Measurements from ENCODE around the gene TM9SF4.

The TM9SF4 gene

GRCh38 chr20:32109392-32110172 is at the start of gene TM9SF4:
TSS of gene TM9SF4 (plus strand) at chr20:32109714. CDS start at chr20:32109741, 27 bp downstream.
- H3K4me3 ChIP-seq (replicated peaks; ENCODE audit: low read depth, low read length) = peak within 1 kb of the TSS; percentile 99
- no peak for TF ChIP-seq CTCF (IDR thresholded peaks at IDR 0.05; ENCODE audit: low read depth, low read length, missing control alignments)
- DNase-seq (ENCODE audit: extremely low read depth, low read depth) = peak; percentile 90

GRCh38 chr20:32062776-32063170 is 46.7 kb upstream of the TM9SF4 start:
- no peak for DNase-seq (ENCODE audit: extremely low read depth, low read depth)
- H3K4me3 ChIP-seq (replicated peaks; ENCODE audit: low read depth, low read length) = no peak overlapping the region
- no peak for TF ChIP-seq CTCF (IDR thresholded peaks at IDR 0.05; ENCODE audit: low read depth, low read length, missing control alignments)

- DNase-seq (ENCODE audit: extremely low read depth, low read depth) = no peak
Measured at GRCh38 chr20:32063695-32064094, 45.8 kb upstream of the TM9SF4 start.

GRCh38 chr20:32064667-32065066 is 44.8 kb upstream of the TM9SF4 start:
- DNase-seq (ENCODE audit: extremely low read depth, low read depth) = no peak
- no peak overlapping the region for H3K4me3 ChIP-seq (replicated peaks; ENCODE audit: low read depth, low read length)
- no peak for TF ChIP-seq CTCF (IDR thresholded peaks at IDR 0.05; ENCODE audit: low read depth, low read length, missing control alignments)

More at GRCh38 chr20:32063695-32064094, 45.8 kb upstream of the TM9SF4 start:
- no peak for TF ChIP-seq CTCF (IDR thresholded peaks at IDR 0.05; ENCODE audit: low read depth, low read length, missing control alignments)
- no peak overlapping the region for H3K4me3 ChIP-seq (replicated peaks; ENCODE audit: low read depth, low read length)

- peak; percentile 32 for DNase-seq (ENCODE audit: extremely low read depth, low read depth)
- no peak for TF ChIP-seq CTCF (IDR thresholded peaks at IDR 0.05; ENCODE audit: low read depth, low read length, missing control alignments)
- no peak overlapping the region for H3K4me3 ChIP-seq (replicated peaks; ENCODE audit: low read depth, low read length)
Measured at GRCh38 chr20:32067234-32067821, 42.2 kb upstream of the TM9SF4 start.

- no peak overlapping the region for H3K4me3 ChIP-seq (replicated peaks; ENCODE audit: low read depth, low read length)
- no peak for DNase-seq (ENCODE audit: extremely low read depth, low read depth)
- TF ChIP-seq CTCF (IDR thresholded peaks at IDR 0.05; ENCODE audit: low read depth, low read length, missing control alignments) = no peak
Measured at GRCh38 chr20:32068174-32068573, 41.3 kb upstream of the TM9SF4 start.

Measured in HFF-Myc (cell line).